MV-4-11 (cell line): ENCODE measurements around the gene MVP.
"Not testable (repeated sequence)": the region's sequence is repeated elsewhere in the genome, so short reads cannot be mapped to it uniquely, and the experiment has no call there.

Experiments
- DNase-seq: peaks from one replicate; lab custom pipeline; 2025; lab: John Stamatoyannopoulos, UW

Gene MVP

GRCh38 chr16:29815793-29816693 lies 4.2 kb upstream of the MVP start, which contains the start of gene PAGR1:
Gene PAGR1, plus strand, starts transcription at chr16:29816152. Its CDS starts 374 bp downstream, at chr16:29816526.
- peak; percentile 99 for DNase-seq

DNA sequence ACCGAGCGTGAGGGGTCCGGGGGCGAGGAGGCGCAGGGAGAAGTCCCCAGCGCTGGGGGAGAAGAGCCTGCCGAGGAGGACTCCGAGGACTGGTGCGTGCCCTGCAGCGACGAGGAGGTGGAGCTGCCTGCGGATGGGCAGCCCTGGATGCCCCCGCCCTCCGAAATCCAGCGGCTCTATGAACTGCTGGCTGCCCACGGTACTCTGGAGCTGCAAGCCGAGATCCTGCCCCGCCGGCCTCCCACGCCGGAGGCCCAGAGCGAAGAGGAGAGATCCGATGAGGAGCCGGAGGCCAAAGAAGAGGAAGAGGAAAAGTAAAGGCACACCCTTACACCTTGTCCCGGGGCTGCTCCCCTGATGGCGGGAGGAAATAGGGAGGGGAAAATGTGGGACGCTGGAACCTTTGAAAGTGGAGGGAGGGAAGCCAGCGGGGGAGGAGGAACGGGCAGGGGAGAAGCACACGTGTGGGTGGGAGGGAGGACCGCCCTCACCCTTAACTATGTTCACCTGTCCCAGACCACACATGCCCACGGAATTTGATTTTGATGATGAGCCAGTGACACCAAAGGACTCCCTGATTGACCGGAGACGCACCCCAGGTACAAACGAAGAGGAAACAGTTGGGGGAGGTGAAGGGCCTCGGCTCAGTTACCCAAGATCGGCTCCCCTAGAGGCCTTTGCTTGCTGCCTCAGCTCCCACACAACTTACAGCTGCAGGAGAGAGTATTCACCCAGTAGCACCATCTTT lies 3.4 kb upstream of the MVP start:
- DNase-seq, result peak; percentile 47

- no peak for DNase-seq
Observed at GRCh38 chr16:29818082-29818481, 2.2 kb upstream of the MVP start.

DNA sequence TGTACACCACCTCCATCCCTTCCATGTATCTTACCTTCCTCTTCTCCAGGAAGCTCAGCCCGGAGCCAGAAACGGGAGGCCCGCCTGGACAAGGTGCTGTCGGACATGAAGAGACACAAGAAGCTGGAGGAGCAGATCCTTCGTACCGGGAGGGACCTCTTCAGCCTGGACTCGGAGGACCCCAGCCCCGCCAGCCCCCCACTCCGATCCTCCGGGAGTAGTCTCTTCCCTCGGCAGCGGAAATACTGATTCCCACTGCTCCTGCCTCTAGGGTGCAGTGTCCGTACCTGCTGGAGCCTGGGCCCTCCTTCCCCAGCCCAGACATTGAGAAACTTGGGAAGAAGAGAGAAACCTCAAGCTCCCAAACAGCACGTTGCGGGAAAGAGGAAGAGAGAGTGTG lies 756 bp upstream of the MVP start:
- DNase-seq, result no peak

- no peak for DNase-seq
Observed at GRCh38 chr16:29820730-29821642, 724 bp downstream of the MVP start.

DNA sequence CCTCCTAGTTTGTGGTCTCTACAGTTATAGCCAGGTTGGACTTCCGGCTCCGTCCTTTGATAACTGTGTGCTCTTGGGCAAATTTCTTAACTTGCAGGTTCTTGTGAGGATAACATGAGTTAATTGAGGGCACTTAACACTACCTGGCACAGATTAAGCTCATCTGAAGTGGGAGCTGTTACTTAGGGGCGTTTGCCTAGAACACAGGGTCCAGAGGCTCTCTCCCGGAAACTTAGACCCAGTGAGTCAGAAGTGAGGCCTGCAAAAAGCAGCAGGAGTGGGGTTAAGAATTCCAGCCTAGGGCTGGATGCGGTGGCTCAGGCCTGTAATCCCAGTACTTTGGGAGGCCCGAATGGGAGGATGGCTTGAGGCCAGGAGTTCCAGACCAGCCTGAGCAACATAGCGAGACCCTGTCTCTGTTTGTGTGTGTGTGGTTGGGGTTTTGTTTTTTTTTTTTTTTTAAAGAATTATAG lies 1.4 kb downstream of the MVP start:
- DNase-seq, result no peak

- DNase-seq, result peak; percentile 33
Observed at GRCh38 chr16:29824589-29825144, 4.4 kb downstream of the MVP start.

DNA sequence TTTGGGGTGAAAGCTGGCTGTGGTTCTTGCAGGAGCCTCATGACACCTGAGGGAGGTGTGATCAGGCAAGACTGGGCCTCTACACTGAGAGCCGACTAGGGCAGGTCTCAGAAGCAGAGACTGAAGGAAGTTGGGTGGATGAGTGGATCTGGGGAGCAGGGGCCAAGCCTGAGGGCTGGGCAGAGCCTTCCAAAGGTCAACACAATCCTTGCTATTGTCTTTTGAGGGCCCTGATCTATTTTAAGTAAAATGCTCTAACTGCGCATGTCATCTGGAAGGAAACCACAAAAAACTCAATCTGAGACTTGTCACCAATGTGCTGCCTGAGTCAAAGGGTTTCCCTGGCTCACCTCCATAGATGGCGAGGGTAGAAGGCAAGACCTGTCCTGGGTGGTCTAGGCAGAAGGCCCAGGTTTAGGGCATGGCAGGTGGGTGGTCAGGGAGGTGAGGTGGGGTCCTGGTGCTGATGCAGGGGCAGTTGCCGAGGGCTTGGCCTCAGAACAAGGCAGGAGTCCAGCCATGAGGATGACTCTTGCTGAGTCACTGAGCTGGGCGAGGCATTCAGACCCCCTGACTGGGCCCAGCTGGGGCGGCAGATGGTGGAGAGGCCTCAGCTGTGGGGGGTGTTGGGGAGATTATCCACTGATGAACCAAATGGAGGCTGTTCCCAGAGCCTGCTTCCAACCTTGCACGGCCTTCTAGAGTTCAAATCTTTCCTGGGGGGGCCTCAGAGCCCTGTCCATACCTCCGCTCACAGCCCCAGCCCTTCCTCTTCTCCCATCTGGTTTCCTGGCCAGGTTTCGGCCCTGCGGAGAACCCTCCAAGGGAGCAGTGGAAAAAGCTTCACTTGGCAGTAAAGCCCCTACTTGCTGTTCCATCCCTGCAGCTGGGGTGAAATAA lies 5.1 kb downstream of the MVP start:
- peak; percentile 37 for DNase-seq

- DNase-seq, result no peak
Observed at GRCh38 chr16:29826342-29826695, 6.1 kb downstream of the MVP start.

DNA sequence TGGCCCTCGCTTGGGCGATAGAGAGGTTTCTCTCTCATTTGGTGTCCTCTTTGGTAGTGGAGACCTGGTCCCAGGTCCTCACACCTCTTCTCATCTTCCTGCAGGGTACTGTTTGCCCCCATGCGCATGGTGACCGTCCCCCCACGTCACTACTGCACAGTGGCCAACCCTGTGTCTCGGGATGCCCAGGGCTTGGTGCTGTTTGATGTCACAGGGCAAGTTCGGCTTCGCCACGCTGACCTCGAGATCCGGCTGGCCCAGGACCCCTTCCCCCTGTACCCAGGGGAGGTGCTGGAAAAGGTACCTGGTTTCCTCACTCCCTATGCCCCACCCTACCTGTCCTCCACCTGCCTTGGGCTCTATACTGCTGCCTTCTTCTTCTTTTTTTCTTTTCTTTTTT lies 10.5 kb downstream of the MVP start:
- DNase-seq, result no peak

DNA sequence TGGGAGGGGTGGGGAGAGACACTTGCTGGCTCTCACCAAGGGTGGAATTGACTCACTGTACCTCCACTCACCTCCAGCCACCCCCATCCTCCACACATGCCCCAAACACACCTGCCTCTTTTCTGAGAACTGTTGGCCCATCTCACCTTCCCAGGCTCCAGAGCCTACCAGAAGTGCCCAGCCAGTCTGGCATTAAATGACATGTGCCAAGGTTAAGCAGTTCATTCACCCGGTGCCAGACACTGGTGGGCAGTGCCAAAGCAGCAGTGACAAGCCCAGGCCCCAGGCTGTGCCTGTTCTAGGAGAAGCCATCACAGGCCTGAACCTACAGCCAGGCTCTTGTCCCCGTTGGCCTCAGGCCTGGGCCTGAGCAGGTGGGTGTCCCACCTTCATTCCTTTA lies 11.2 kb downstream of the MVP start:
- no peak for DNase-seq

DNA sequence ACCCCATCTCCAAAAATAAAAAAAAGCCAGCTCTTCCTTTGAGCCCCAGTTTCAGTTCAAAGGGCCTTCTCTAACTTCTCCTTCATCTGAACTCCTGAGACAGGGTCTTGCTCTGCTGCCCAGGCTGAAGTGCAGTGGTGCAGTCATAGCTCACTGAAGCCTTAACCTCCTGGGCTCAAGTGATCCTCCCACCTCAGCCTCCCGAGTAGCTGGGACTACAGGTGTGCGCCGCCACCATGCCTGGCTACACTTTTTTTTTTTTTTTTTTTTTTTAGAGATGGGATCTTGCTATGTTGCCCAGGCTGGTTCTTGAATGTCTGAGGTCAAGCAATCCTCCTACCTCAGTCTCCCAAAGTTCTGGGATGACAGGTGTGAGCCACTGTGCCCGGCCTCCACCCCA lies 13.0 kb downstream of the MVP start:
- not testable (repeated sequence) for DNase-seq

- no peak for DNase-seq
Observed at GRCh38 chr16:29834079-29834478, 13.8 kb downstream of the MVP start.

DNA sequence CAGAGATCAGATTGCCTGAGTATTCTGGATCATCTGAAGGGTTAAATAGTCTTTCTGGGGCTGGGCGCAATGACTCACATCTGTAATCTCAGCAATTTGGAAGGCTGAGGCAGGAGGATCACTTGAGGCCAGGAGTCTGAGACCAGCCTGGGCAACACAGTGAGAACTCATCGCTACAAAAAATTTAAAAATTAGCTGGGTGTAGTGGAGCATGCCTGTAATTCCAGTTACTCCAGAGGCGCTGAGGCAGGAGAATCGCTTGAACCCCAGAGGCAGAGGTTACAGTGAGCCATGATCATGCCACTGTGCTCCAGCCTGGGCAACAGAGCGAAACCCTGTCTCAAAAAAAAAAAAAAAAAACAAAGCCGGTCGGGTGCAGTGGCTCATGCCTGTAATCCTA lies 15.7 kb downstream of the MVP start:
- no peak for DNase-seq

DNA sequence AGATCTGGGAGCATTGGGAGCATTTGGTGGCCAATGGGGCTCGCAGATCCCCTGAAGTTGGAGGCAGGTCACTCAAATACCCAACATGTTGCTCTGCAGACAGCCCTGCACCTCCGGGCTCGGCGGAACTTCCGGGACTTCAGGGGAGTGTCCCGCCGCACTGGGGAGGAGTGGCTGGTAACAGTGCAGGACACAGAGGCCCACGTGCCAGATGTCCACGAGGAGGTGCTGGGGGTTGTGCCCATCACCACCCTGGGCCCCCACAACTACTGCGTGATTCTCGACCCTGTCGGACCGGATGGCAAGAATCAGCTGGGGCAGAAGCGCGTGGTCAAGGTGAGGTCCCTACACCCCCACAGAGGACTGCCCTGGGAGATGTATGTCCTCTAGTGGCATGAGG lies 16.4 kb downstream of the MVP start:
- DNase-seq, result no peak

GRCh38 chr16:29837841-29838240 lies 17.6 kb downstream of the MVP start:
- DNase-seq, result no peak

DNA sequence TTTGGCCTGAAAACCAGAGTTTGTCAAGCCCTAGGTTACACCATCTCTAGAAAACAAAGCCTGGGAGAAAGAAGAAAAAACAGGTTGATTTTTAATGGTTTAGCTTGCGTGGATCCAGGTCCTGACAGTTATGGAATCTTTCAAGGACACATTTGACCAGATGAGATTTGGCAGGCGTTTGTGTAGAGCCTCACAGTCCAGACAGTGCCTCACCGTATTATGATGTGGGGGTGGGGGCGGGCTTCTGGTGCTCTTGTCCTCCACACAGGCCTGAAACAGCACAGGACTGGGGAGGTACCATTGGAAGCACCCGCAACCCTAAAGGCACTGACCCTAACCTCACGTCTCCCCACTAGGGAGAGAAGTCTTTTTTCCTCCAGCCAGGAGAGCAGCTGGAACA lies 19.6 kb downstream of the MVP start:
- no peak for DNase-seq

DNA sequence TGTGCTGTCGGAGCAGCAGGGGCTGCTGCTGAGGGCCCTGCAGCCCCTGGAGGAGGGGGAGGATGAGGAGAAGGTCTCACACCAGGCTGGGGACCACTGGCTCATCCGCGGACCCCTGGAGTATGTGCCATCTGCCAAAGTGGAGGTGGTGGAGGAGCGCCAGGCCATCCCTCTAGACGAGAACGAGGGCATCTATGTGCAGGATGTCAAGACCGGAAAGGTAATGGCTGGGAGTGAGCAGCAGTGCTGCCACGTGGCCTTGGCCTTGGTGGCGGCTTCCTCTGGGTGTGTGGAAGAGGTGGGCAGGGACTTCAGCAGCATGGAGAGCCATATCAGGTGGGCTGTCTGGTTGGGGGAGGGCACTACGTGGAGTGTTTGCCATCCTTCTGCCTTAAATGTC lies 20.0 kb downstream of the MVP start:
- DNase-seq, result no peak

DNA sequence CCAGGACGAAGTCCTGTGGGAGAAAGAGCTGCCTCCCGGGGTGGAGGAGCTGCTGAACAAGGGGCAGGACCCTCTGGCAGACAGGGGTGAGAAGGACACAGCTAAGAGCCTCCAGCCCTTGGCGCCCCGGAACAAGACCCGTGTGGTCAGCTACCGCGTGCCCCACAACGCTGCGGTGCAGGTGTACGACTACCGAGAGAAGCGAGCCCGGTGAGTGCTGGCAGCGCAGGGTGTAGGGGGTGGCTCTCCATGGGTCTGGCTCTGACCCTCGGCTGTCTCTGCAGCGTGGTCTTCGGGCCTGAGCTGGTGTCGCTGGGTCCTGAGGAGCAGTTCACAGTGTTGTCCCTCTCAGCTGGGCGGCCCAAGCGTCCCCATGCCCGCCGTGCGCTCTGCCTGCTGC lies 21.4 kb downstream of the MVP start:
- no peak for DNase-seq

DNA sequence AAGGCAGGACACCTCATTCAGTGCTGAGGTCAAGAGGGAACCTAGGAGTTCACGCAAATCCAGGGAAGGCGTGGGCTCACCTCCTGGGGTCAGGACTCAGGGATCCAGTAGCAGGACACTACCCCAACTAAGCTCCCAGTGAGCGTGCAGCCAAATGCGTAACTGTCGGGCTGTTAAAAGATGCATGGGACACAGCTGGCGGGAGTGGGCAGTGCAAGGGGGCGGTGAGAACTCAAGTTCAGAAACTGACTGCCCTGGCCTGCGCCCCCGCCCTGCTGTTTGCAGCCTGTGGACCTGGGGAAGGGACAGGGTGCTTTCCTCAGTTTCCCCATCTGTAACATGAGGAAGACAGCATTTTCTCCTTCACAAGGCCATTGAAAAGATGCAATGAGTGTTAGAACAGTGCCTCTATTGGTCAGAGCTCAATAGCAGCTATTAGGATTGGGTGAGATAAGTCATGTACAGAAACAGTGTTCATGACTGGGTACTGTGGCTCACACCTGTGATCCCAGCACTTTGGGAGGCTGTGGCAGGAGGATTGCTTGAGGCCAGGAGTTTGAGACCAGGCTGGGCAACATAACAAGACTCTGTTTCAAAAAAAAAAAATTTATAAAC lies 22.6 kb downstream of the MVP start:
- no peak for DNase-seq
